ENCODE measurements around the gene SASH1. TPM values are rescaled to one million over a fixed set of nuclear protein-coding genes. Genes with fewer than 3 reads are reported as not detected.

Gene SASH1
- total RNA-seq, 1 experiment from 2014 or later, result 27.4 TPM

DNA sequence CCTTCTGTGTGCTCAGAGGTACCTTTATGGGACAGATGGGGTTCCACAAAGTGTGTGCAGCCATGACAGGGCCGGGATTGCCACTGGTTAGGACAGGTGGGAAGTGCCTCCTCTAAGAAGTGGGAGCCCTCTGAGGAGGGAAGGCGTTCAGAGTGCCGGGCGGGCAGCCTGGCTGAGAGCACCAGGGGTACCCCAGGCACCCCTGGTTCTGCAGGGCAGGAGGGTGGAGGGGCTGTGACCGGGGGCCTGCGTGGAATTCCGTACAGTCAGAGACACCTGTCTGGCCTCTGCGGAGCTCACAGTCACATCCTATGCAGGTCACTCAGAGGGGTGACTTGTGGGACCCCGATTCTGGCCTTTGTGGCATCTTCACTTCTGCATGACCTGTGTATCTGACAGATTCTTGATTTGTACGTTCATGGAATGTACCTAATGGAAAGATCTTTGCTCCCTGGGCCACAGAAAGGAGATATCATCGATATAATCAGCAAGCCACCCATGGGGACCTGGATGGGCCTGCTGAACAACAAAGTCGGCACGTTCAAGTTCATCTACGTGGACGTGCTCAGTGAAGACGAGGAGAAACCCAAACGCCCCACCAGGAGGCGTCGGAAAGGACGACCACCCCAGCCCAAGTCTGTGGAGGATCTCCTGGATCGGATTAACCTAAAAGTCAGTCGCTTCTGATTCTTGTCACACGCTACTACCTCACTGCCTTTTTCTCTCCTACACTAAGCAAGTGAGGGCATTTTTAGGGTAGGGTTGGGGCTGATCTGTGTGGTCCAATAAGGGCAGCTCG, 190.9 kb downstream of the SASH1 start:
- H3K4me3 Mint-ChIP-seq, result no peak overlapping the region
- no peaks in the 10 kb centered on the region for H3K27me3 Mint-ChIP-seq (ENCODE audit: low read depth)

GRCh38 chr6:148534871-148535270, 192.2 kb downstream of the SASH1 start:
- no peaks in the 10 kb centered on the region for H3K27me3 Mint-ChIP-seq (ENCODE audit: low read depth)
- H3K27ac Mint-ChIP-seq, result no peak overlapping the region
- peaks cover 27% of the 10 kb centered on the region for H3K4me1 Mint-ChIP-seq
- H3K36me3 Mint-ChIP-seq, result peaks cover 57% of the 10 kb centered on the region
- H3K4me3 Mint-ChIP-seq, result no peak overlapping the region
- TF ChIP-seq TEAD1 (CRISPR knock-in tag; IDR thresholded peaks at IDR 0.05) (no peak), OVOL2 (CRISPR knock-in tag; IDR thresholded peaks at IDR 0.05; ENCODE audit: borderline replicate concordance) (no peak), JUN (CRISPR knock-in tag; IDR thresholded peaks at IDR 0.05) (no peak), RELA (CRISPR knock-in tag; IDR thresholded peaks at IDR 0.05; ENCODE audit: borderline replicate concordance) (no peak), GRHL2 (CRISPR knock-in tag; IDR thresholded peaks at IDR 0.05; ENCODE audit: insufficient replicate concordance, severe bottlenecking) (no peak), CREM (CRISPR knock-in tag; IDR thresholded peaks at IDR 0.05) (no peak), ATF2 (CRISPR knock-in tag; IDR thresholded peaks at IDR 0.05; ENCODE audit: borderline replicate concordance, low read depth) (no peak), MLX (CRISPR knock-in tag; IDR thresholded peaks at IDR 0.05) (no peak), SMAD3 (CRISPR knock-in tag; IDR thresholded peaks at IDR 0.05; ENCODE audit: borderline replicate concordance) (no peak)
- ChIA-PET CTCF (interaction anchor here (1.0 kb wide), 1 partner anchor 358 kb away, joined by 3 read pairs; no protein-coding TSS in a partner anchor), POLR2A (no interaction called here)
- DNase-seq (ENCODE audit: low spot score) (no peak), ATAC-seq (no peak)
- no peaks in the 10 kb centered on the region for H3K9me3 Mint-ChIP-seq

More for the DNA sequence above, 190.9 kb downstream of the SASH1 start:
- Mint-ChIP-seq H3K27ac (no peak overlapping the region), H3K4me1 (peaks cover 24% of the 10 kb centered on the region), H3K36me3 (peaks cover 63% of the 10 kb centered on the region), H3K9me3 (no peaks in the 10 kb centered on the region)
- ChIA-PET POLR2A (no interaction called here), CTCF (no interaction called here)
- TF ChIP-seq TEAD1 (CRISPR knock-in tag; IDR thresholded peaks at IDR 0.05) (no peak), MYBL2 (CRISPR knock-in tag; IDR thresholded peaks at IDR 0.05) (no peak), ZNF263 (CRISPR knock-in tag; IDR thresholded peaks at IDR 0.05; ENCODE audit: low read depth) (no peak), NFE2L1 (CRISPR knock-in tag; IDR thresholded peaks at IDR 0.05) (no peak), ZNF671 (CRISPR knock-in tag; IDR thresholded peaks at IDR 0.05) (no peak), JUN (CRISPR knock-in tag; IDR thresholded peaks at IDR 0.05) (no peak), NFATC4 (CRISPR knock-in tag; IDR thresholded peaks at IDR 0.05) (no peak), E2F5 (CRISPR knock-in tag; IDR thresholded peaks at IDR 0.05) (no peak), ATF3 (CRISPR knock-in tag; conservative IDR thresholded peaks at IDR 0.05) (no peak), ATF1 (CRISPR knock-in tag; IDR thresholded peaks at IDR 0.05) (no peak), ZNF232 (CRISPR knock-in tag; IDR thresholded peaks at IDR 0.05) (no peak), SMAD3 (CRISPR knock-in tag; IDR thresholded peaks at IDR 0.05; ENCODE audit: borderline replicate concordance) (no peak), JAZF1 (CRISPR knock-in tag; IDR thresholded peaks at IDR 0.05) (no peak), TEAD4 (CRISPR knock-in tag; IDR thresholded peaks at IDR 0.05) (no peak), SOX15 (CRISPR knock-in tag; IDR thresholded peaks at IDR 0.05) (no peak), CREB1 (CRISPR knock-in tag; IDR thresholded peaks at IDR 0.05) (no peak)
- TF ChIP-seq, protein P1, sequence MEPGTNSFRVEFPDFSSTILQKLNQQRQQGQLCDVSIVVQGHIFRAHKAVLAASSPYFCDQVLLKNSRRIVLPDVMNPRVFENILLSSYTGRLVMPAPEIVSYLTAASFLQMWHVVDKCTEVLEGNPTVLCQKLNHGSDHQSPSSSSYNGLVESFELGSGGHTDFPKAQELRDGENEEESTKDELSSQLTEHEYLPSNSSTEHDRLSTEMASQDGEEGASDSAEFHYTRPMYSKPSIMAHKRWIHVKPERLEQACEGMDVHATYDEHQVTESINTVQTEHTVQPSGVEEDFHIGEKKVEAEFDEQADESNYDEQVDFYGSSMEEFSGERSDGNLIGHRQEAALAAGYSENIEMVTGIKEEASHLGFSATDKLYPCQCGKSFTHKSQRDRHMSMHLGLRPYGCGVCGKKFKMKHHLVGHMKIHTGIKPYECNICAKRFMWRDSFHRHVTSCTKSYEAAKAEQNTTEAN (CRISPR knock-in tag; IDR thresholded peaks at IDR 0.05), result no peak
- TF ChIP-seq, protein P2, sequence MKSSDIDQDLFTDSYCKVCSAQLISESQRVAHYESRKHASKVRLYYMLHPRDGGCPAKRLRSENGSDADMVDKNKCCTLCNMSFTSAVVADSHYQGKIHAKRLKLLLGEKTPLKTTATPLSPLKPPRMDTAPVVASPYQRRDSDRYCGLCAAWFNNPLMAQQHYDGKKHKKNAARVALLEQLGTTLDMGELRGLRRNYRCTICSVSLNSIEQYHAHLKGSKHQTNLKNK (CRISPR knock-in tag; IDR thresholded peaks at IDR 0.05), result no peak
- DNase-seq (ENCODE audit: low spot score) (no peak), ATAC-seq (peak; percentile 64)

Data from WTC11 (cell line).